ENCODE data around the gene RNF38. TPM values are rescaled to one million over a fixed set of nuclear protein-coding genes. Genes with fewer than 3 reads are reported as not detected.

RNF38 gene
- total RNA-seq, 1 donor from 2014 or later: 30.2 TPM

DNA sequence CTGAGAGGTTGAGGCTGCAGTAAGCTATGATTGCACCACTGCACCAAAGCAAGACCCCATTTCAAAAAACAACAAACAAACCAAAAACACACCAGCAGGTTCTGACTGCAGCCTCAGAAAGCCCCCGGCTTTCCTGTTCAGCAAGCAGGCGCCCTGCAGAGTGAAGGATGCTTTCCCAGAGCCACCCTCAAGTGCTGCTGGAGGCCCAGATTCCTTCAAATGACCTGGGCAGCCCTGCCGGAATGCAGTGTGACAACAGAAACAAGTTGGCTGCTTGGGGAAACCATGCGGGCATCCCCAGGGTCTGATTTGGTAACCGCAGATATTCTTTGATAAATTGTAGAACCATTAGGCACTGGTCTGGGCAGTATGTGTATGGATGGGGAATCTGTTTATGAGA is 106.2 kb downstream of the RNF38 start:
- Mint-ChIP-seq H3K4me3 (ENCODE audit: unreplicated experiment) (no peak overlapping the region), H3K27me3 (ENCODE audit: unreplicated experiment) (no peaks in the 10 kb centered on the region), H3K36me3 (ENCODE audit: unreplicated experiment) (no peaks in the 10 kb centered on the region), H3K27ac (ENCODE audit: unreplicated experiment) (no peak overlapping the region), H3K9me3 (ENCODE audit: unreplicated experiment) (no peaks in the 10 kb centered on the region), H3K4me1 (ENCODE audit: unreplicated experiment) (peaks cover 26% of the 10 kb centered on the region)
- TF ChIP-seq, protein P1, sequence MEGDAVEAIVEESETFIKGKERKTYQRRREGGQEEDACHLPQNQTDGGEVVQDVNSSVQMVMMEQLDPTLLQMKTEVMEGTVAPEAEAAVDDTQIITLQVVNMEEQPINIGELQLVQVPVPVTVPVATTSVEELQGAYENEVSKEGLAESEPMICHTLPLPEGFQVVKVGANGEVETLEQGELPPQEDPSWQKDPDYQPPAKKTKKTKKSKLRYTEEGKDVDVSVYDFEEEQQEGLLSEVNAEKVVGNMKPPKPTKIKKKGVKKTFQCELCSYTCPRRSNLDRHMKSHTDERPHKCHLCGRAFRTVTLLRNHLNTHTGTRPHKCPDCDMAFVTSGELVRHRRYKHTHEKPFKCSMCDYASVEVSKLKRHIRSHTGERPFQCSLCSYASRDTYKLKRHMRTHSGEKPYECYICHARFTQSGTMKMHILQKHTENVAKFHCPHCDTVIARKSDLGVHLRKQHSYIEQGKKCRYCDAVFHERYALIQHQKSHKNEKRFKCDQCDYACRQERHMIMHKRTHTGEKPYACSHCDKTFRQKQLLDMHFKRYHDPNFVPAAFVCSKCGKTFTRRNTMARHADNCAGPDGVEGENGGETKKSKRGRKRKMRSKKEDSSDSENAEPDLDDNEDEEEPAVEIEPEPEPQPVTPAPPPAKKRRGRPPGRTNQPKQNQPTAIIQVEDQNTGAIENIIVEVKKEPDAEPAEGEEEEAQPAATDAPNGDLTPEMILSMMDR (IDR thresholded peaks at IDR 0.05): no peak
- DNase-seq (ENCODE audit: extremely low spot score, unreplicated experiment): no peak

DNA sequence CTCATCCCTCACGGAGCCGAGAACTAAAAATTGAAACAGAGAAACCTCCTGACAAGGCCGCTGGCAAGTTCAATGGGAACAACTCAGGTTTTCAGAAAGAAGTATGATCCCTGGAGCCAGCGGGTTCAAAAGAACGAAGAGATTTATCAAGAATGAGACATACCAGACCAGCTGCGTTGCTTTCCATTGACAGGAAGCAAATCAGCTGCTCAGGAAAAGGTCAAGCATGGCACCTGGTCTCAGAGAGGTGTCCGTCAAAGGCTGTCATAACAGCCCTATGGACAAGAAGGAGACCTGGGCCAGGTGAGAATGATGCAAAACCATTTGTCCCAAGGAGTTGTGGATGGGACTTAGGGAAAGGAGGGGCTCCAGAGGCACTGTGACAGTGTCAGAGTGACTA is 106.9 kb downstream of the RNF38 start:
- Mint-ChIP-seq H3K4me3 (ENCODE audit: unreplicated experiment) (no peak overlapping the region), H3K27me3 (ENCODE audit: unreplicated experiment) (no peaks in the 10 kb centered on the region), H3K36me3 (ENCODE audit: unreplicated experiment) (no peaks in the 10 kb centered on the region), H3K27ac (ENCODE audit: unreplicated experiment) (no peak overlapping the region), H3K9me3 (ENCODE audit: unreplicated experiment) (no peaks in the 10 kb centered on the region), H3K4me1 (ENCODE audit: unreplicated experiment) (peaks cover 20% of the 10 kb centered on the region)
- TF ChIP-seq, protein P1 (IDR thresholded peaks at IDR 0.05): no peak
- no peak for DNase-seq (ENCODE audit: extremely low spot score, unreplicated experiment)

DNA sequence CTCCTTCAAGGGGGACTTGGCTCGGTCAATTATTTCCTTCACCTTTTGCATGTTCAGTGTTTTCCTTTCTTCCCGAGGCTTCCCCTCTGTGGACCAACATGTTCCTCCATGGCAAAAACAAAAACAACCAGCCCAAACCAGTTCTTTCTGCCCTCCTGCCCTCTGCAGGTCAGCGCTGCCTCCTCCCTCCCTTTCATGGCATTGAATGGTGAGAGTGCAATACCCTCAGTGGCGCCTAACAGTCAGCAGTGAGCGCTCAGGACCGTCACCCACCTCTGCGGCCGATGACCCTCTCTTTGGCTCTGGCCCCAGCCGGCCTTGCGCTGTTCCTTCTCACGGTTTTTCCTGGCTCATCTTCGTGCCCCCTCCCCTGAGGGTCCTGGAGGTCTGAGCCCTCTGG is 107.4 kb downstream of the RNF38 start:
- TF ChIP-seq, protein P1 (IDR thresholded peaks at IDR 0.05): no peak
- H3K4me3 Mint-ChIP-seq (ENCODE audit: unreplicated experiment): no peak overlapping the region
- DNase-seq (ENCODE audit: extremely low spot score, unreplicated experiment): no peak
- no peaks in the 10 kb centered on the region for H3K27me3 Mint-ChIP-seq (ENCODE audit: unreplicated experiment)
- no peaks in the 10 kb centered on the region for H3K9me3 Mint-ChIP-seq (ENCODE audit: unreplicated experiment)
- peaks cover 18% of the 10 kb centered on the region for H3K4me1 Mint-ChIP-seq (ENCODE audit: unreplicated experiment)
- H3K36me3 Mint-ChIP-seq (ENCODE audit: unreplicated experiment): no peaks in the 10 kb centered on the region
- H3K27ac Mint-ChIP-seq (ENCODE audit: unreplicated experiment): no peak overlapping the region

DNA sequence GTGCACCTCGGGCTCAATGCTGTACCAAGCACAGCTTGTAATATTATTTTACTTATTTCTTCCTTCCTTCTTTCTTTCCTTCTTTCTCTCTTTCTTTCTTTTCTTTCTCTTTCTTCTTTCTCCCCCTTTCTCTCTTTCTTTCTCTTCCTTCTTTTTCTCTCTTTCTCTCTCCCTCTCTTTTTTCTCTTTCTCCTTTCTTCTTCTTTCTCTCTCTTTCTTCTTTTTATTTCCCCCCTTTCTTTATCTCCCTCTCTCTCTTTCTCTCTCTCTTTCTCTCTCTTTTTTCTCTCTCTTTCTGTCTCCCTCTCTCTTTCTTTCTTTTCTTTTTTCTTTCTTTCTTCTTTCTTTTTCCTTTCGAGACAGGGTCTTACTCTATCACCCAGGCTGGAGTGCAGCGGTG is 109.1 kb downstream of the RNF38 start:
- H3K36me3 Mint-ChIP-seq (ENCODE audit: unreplicated experiment): no peaks in the 10 kb centered on the region
- DNase-seq (ENCODE audit: extremely low spot score, unreplicated experiment): no peak
- H3K27me3 Mint-ChIP-seq (ENCODE audit: unreplicated experiment): no peaks in the 10 kb centered on the region
- no peaks in the 10 kb centered on the region for H3K9me3 Mint-ChIP-seq (ENCODE audit: unreplicated experiment)
- TF ChIP-seq, protein P1 (IDR thresholded peaks at IDR 0.05): no peak
- peaks cover 10% of the 10 kb centered on the region for H3K4me1 Mint-ChIP-seq (ENCODE audit: unreplicated experiment)
- no peak overlapping the region for H3K27ac Mint-ChIP-seq (ENCODE audit: unreplicated experiment)
- no peak overlapping the region for H3K4me3 Mint-ChIP-seq (ENCODE audit: unreplicated experiment)

DNA sequence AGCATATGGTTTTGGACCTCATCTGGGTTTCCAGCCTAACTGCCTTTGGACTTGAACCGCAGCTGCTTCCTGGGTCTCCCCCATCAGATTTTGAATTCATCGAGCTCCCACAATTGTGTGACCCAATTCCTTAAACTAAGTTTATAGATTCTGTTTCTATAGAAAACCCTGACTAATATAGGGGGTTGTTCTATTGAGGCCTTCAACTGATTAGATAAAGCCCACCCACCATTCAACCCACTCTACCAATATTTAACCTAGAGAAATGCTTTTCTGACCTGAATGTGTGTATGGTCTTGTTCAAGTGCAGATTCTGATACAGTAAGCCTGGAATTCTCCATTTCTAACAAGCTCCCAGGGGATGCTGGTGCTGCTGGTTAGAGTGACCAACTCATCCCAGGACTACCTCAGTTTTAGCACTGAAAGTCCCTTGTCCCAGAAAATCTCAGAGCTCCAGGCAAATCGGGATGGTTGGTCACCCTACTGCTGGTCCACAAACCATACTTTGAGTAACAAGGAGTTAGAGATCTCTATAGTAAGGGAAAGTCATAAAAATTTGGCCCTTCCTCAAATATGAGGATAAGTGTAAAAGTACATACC is 110.1 kb downstream of the RNF38 start:
- Mint-ChIP-seq H3K4me1 (ENCODE audit: unreplicated experiment) (peaks cover 10% of the 10 kb centered on the region), H3K9me3 (ENCODE audit: unreplicated experiment) (no peaks in the 10 kb centered on the region), H3K27me3 (ENCODE audit: unreplicated experiment) (no peaks in the 10 kb centered on the region), H3K36me3 (ENCODE audit: unreplicated experiment) (no peaks in the 10 kb centered on the region), H3K4me3 (ENCODE audit: unreplicated experiment) (no peak overlapping the region), H3K27ac (ENCODE audit: unreplicated experiment) (no peak overlapping the region)
- TF ChIP-seq, protein P1 (IDR thresholded peaks at IDR 0.05): no peak
- DNase-seq (ENCODE audit: extremely low spot score, unreplicated experiment): no peak

All from osteocyte (in vitro differentiated cells).